K562 (cell line): ENCODE data around the gene DHRS12. TPM values are rescaled to one million over a fixed set of nuclear protein-coding genes. Genes with fewer than 3 reads are reported as not detected.

Source experiments
- ARNT ChIP-seq, 2 experiments: fragments of 450-650 bp; IDR thresholded peaks; 2 replicates each; pipeline ENCODE4 v1.6.1; 2016; ENCODE audit warnings: mild to moderate bottlenecking in 1 of 2
- CBFB ChIP-seq: sonication (generic); formaldehyde crosslinking; IDR thresholded peaks from 2 replicates; pipeline ENCODE4 v1.4.0; 2020; ENCODE audit warnings: mild to moderate bottlenecking, missing genetic modification reagents
- E2F6 ChIP-seq, 2 experiments: IDR thresholded peaks; 2 replicates each; pipeline ENCODE4 v1.6.1; 2011; ENCODE audit warnings: borderline replicate concordance in 1 of 2, control low read depth in 1 of 2, low read depth in 1 of 2, low read length in 1 of 2, mild to moderate bottlenecking in 1 of 2, mixed read lengths in 1 of 2, moderate library complexity in 1 of 2; ENCODE audit not compliant: insufficient read depth in 1 of 2, insufficient read length in 1 of 2, poor library complexity in 1 of 2, severe bottlenecking in 1 of 2; ENCODE audit errors: extremely low read depth in 1 of 2
- EZH2 ChIP-seq: IDR thresholded peaks from 2 replicates; pipeline ENCODE4 v1.6.1; 2012; ENCODE audit warnings: low read depth, mild to moderate bottlenecking, inconsistent platforms, low read length, borderline replicate concordance
- GABPB1 ChIP-seq: sonication (generic); formaldehyde crosslinking; IDR thresholded peaks from 2 replicates; pipeline ENCODE4 v1.8.0; 2022; ENCODE audit warnings: mild to moderate bottlenecking, missing genetic modification reagents
- HINFP ChIP-seq: fragments of 450-650 bp; conservative IDR thresholded peaks from 2 replicates; pipeline ENCODE4 v1.6.1; 2016; ENCODE audit warnings: missing genetic modification characterization, low read depth, mild to moderate bottlenecking, control low read depth, missing compliant biosample characterization
- HOXB6 ChIP-seq: fragments of 250-450 bp; sonication (Bioruptor Pico); IDR thresholded peaks from 2 replicates; pipeline ENCODE4 v1.5.1; 2022; ENCODE audit warnings: mild to moderate bottlenecking, borderline replicate concordance
- KDM5B ChIP-seq: fragments of 200-600 bp; sonication (generic); IDR thresholded peaks from 2 replicates; pipeline ENCODE4 v1.6.1; 2012; ENCODE audit warnings: low read depth, mild to moderate bottlenecking, moderate library complexity, low read length, control low read depth, inconsistent platforms; ENCODE audit not compliant: insufficient replicate concordance
- KLF16 ChIP-seq: IDR thresholded peaks from 2 replicates; pipeline ENCODE4 v1.6.1; 2016; ENCODE audit warnings: antibody characterized with exemption
- MEF2A ChIP-seq: IDR thresholded peaks from 2 replicates; pipeline ENCODE4 v1.6.1; 2011; ENCODE audit warnings: low read depth, mild to moderate bottlenecking, low read length, moderate library complexity; ENCODE audit not compliant: control insufficient read depth
- MYC ChIP-seq, 2 experiments: fragments of 250-450 bp in 1 of 2; sonication (Bioruptor Pico) in 1 of 2; IDR thresholded peaks; 2 replicates each; pipeline versions ENCODE4 v1.5.1 to v1.6.1; 2012 to 2021; ENCODE audit warnings: low read depth in 2 of 2, borderline replicate concordance in 1 of 2, improper control_type of control experiment in 1 of 2, low read length in 1 of 2, mild to moderate bottlenecking in 1 of 2, moderate library complexity in 1 of 2
- NCOA1 ChIP-seq: fragments of 450-650 bp; IDR thresholded peaks from 2 replicates; pipeline ENCODE4 v1.6.1; 2016; ENCODE audit warnings: low read depth
- NCOR1 ChIP-seq: fragments of 450-650 bp; IDR thresholded peaks from 2 replicates; pipeline ENCODE4 v1.6.1; 2016; ENCODE audit warnings: mild to moderate bottlenecking, moderate library complexity
- NFRKB ChIP-seq: fragments of 450-650 bp; IDR thresholded peaks from 2 replicates; pipeline ENCODE4 v1.6.1; 2016; ENCODE audit warnings: low read depth
- SPI1 ChIP-seq: IDR thresholded peaks from 2 replicates; pipeline ENCODE4 v1.6.1; 2011; ENCODE audit warnings: low read depth, low read length, control low read depth, borderline replicate concordance
- TEAD4 ChIP-seq, 2 experiments: sonication (generic) in 1 of 2; formaldehyde crosslinking in 1 of 2; IDR thresholded peaks; 2 replicates each; pipeline versions ENCODE4 v1.6.1 to v1.8.0; 2012 to 2022; ENCODE audit warnings: borderline replicate concordance in 1 of 2, inconsistent platforms in 1 of 2, low read length in 1 of 2, mild to moderate bottlenecking in 1 of 2, missing genetic modification reagents in 1 of 2
- TFE3 ChIP-seq: fragments of 450-650 bp; formaldehyde crosslinking; IDR thresholded peaks from 2 replicates; pipeline ENCODE4 v1.4.0; 2020; ENCODE audit warnings: mild to moderate bottlenecking, mixed read lengths
- ZBTB43 ChIP-seq: sonication (generic); formaldehyde crosslinking; IDR thresholded peaks from 2 replicates; pipeline ENCODE4 v1.8.0; 2023; ENCODE audit warnings: mild to moderate bottlenecking, missing genetic modification reagents
- ZFP30 ChIP-seq: fragments of 250-450 bp; sonication (Bioruptor Pico); IDR thresholded peaks from 2 replicates; pipeline ENCODE4 v1.8.0; 2022; ENCODE audit warnings: moderate library complexity, mild to moderate bottlenecking, inconsistent platforms, borderline replicate concordance
- ZNF124 ChIP-seq: sonication (generic); formaldehyde crosslinking; IDR thresholded peaks from 2 replicates; pipeline ENCODE4 v1.8.1; 2022; ENCODE audit warnings: missing genetic modification reagents
- ZNF589 ChIP-seq: fragments of 200-800 bp; sonication (Bioruptor generic); IDR thresholded peaks from 2 replicates; pipeline ENCODE4 v1.6.1; 2016; ENCODE audit warnings: low read depth, missing genetic modification characterization, missing compliant biosample characterization
- ZNF668 ChIP-seq: fragments of 250-450 bp; sonication (Bioruptor Pico); IDR thresholded peaks from 2 replicates; pipeline ENCODE4 v1.8.0; 2022; ENCODE audit warnings: mild to moderate bottlenecking, inconsistent platforms
- polyA plus RNA-seq, 8 experiments: library from polyadenylated mRNA; depleted of rRNA in 4 of 8; stranded (reverse) in 5 of 8; unstranded in 3 of 8; fragments of >200 nt; fragmentation: Nextera tagmentation in 2 of 8; fragmentation: Illumina TruSeq in 1 of 8; extraction: Ambion mirVana in 2 of 8; extraction: Trizol in 1 of 8; gene quantifications; 2 replicates each; pipeline versions ENCODE4 v1.2.1 to v1.2.3, GENCODE V29; 2011 to 2014; ENCODE audit warnings: inconsistent platforms in 1 of 8, missing spikeins in 1 of 8
- total RNA-seq, 7 experiments: library from RNA; depleted of rRNA in 6 of 7; stranded (reverse); fragments of >200 nt in 6 of 7; fragmentation: Illumina TruSeq in 2 of 7; extraction: Trizol in 2 of 7; gene quantifications; 2 replicates each; pipeline versions ENCODE4 v1.2.1 to v1.2.3, GENCODE V29; 2011 to 2021; ENCODE audit warnings: low replicate concordance in 1 of 7

Gene DHRS12
- total and polyA plus RNA-seq, 9 of the 15 experiments (the other 6 are each of a cell fraction or from before 2014, with no cell fraction given), result 0.62 to 2.7 (median 0.98) TPM

DNA sequence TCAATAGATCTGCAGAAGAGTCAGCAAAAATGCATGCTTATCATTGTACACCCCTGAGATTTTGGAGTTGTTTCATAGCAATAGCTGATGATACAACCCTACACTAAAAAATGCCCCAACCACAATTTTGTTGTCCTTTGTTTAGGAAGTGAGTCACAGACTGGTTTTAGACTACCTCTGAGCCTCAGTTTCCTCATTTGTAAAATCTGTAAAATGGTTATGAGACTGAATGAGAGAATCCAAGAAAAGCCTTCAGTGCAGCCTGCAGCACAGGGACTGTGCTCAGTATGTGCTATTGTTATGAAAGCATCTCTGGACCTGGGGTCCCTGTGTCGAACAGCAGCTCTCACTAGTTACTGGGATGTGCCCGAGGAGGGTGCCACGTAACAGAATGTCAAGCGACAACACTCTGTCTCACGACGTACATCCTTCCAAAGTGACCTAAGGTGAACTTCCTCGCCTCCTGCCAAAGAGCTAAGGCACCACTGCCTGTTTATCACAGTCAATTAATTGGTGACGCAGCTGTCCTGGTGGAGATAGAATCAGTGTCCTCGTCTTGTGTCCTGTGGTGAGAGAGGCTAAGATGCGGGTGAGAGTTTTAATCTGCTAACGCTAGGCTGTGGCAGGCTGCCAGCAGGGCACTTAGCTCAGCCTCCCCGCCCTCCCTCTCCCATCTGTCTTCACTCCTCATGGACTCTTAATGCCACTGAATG lies 18.1 kb downstream of the DHRS12 start (continued):
- TF ChIP-seq TEAD4 (IDR thresholded peaks at IDR 0.05; ENCODE audit: low read length), result peak; percentile 90
- no peak for TF ChIP-seq TEAD4 (CRISPR knock-in tag; IDR thresholded peaks at IDR 0.05; ENCODE audit: borderline replicate concordance)
- TF ChIP-seq ZNF124 (CRISPR knock-in tag), result no peak
- no peak for TF ChIP-seq KDM5B
- TF ChIP-seq MEF2A, result no peak
- no peak for TF ChIP-seq MYC (IDR thresholded peaks at IDR 0.05; ENCODE audit: low read depth, low read length)
- no peak for TF ChIP-seq MYC (CRISPR knock-in tag; IDR thresholded peaks at IDR 0.05; ENCODE audit: borderline replicate concordance, low read depth)
- peak; percentile 77 for TF ChIP-seq KLF16
- TF ChIP-seq ZBTB43 (CRISPR knock-in tag), result no peak
- no peak for TF ChIP-seq TFE3
- TF ChIP-seq ZNF668, result no peak
- TF ChIP-seq ARNT (IDR thresholded peaks at IDR 0.05), result no peak
- TF ChIP-seq SPI1, result no peak
- no peak for TF ChIP-seq E2F6 (IDR thresholded peaks at IDR 0.05; ENCODE audit: borderline replicate concordance in 1 of 2, extremely low read depth in 1 of 2, insufficient read depth in 1 of 2, insufficient read length in 1 of 2, low read depth in 1 of 2, low read length in 1 of 2, poor library complexity in 1 of 2, severe bottlenecking in 1 of 2)
- TF ChIP-seq HINFP (tag), result no peak
- no peak for TF ChIP-seq ZFP30 (CRISPR knock-in tag)
- TF ChIP-seq EZH2, result no peak
- TF ChIP-seq HOXB6 (CRISPR knock-in tag), result no peak
- peak; percentile 29; the same call in 1 of the 2 replicates for TF ChIP-seq GABPB1
- TF ChIP-seq NFRKB, result no peak
- peak; percentile 79 for TF ChIP-seq NCOR1
- TF ChIP-seq CBFB, result no peak
- peak; percentile 56; the same call in 1 of the 2 replicates for TF ChIP-seq NCOA1
- TF ChIP-seq ZNF589 (CRISPR knock-in tag), result no peak
